Keratinocyte (primary cell): Measurements from ENCODE around the gene PPFIA3. TPM values are rescaled to one million over a fixed set of nuclear protein-coding genes. Genes with fewer than 3 reads are reported as not detected.

Experiments
- DNase-seq: peaks from one replicate; pipeline ENCODE4 v3.0.0-alpha.2; 2011; ENCODE audit warnings: low read depth, missing footprints, low spot score
- FAIRE-seq: peaks from 2 replicates; lab custom pipeline; 2011; peaks lifted over from hg19 to GRCh38; lab: Jason Lieb, UNC
- H2AFZ ChIP-seq: 2 replicates; pipeline ENCODE4 v1.6.0; 2012; ENCODE audit warnings: low read length, control low read depth, inconsistent platforms; ENCODE audit not compliant: control insufficient read depth
- H3K27ac ChIP-seq: 2 replicates; pipeline ENCODE4 v1.5.1; 2011; ENCODE audit warnings: low read length; ENCODE audit not compliant: control insufficient read depth, insufficient read depth
- H3K27me3 ChIP-seq: 3 replicates; pipeline ENCODE4 v1.6.0; 2011; ENCODE audit warnings: low read length; ENCODE audit not compliant: control insufficient read depth, insufficient read depth; ENCODE audit errors: extremely low read depth
- H3K36me3 ChIP-seq, 2 experiments: 2 replicates in 1 of 2; 3 replicates in 1 of 2; pipeline ENCODE4 v1.5.1; 2011; ENCODE audit warnings: low read length in 2 of 2, mild to moderate bottlenecking in 1 of 2; ENCODE audit not compliant: control insufficient read depth in 2 of 2, insufficient read depth in 2 of 2; ENCODE audit errors: extremely low read depth in 1 of 2
- H3K4me1 ChIP-seq: 3 replicates; pipeline ENCODE4 v1.5.1; 2011; ENCODE audit warnings: low read length; ENCODE audit not compliant: control insufficient read depth, insufficient read depth; ENCODE audit errors: extremely low read depth
- H3K4me2 ChIP-seq: 3 replicates; pipeline ENCODE4 v1.6.0; 2011; ENCODE audit warnings: low read depth, low read length; ENCODE audit not compliant: control insufficient read depth, insufficient read depth; ENCODE audit errors: extremely low read depth
- H3K4me3 ChIP-seq, 3 experiments: fragments of 200-600 bp in 1 of 3; sonication (generic) in 1 of 3; 2 replicates in 2 of 3; 3 replicates in 1 of 3; pipeline ENCODE4 v1.5.1; 2011 to 2016; ENCODE audit warnings: low read length in 3 of 3, mild to moderate bottlenecking in 3 of 3, control low read depth in 2 of 3, inconsistent platforms in 1 of 3, low read depth in 1 of 3, mixed read lengths in 1 of 3, mixed run types in 1 of 3, moderate library complexity in 1 of 3; ENCODE audit not compliant: control insufficient read depth in 2 of 3, insufficient read depth in 2 of 3; ENCODE audit errors: extremely low read depth in 1 of 3
- H3K79me2 ChIP-seq: 2 replicates; pipeline ENCODE4 v1.6.0; 2012; ENCODE audit warnings: low read length; ENCODE audit not compliant: control insufficient read depth, insufficient read depth
- H3K9ac ChIP-seq: 3 replicates; pipeline ENCODE4 v1.6.0; 2011; ENCODE audit warnings: low read length; ENCODE audit not compliant: control insufficient read depth, insufficient read depth; ENCODE audit errors: extremely low read depth
- H3K9me1 ChIP-seq: 3 replicates; pipeline ENCODE4 v1.6.0; 2011; ENCODE audit warnings: low read length; ENCODE audit not compliant: control insufficient read depth, insufficient read depth; ENCODE audit errors: extremely low read depth
- H3K9me3 ChIP-seq: 2 replicates; pipeline ENCODE4 v1.5.1; 2012; ENCODE audit warnings: low read depth, low read length; ENCODE audit not compliant: control insufficient read depth
- H4K20me1 ChIP-seq: 3 replicates; pipeline ENCODE4 v1.6.0; 2011; ENCODE audit warnings: low read length; ENCODE audit not compliant: control insufficient read depth, insufficient read depth; ENCODE audit errors: extremely low read depth
- CTCF ChIP-seq, 3 experiments: IDR thresholded peaks in 1 of 3; conservative IDR thresholded peaks in 1 of 3; optimal IDR thresholded peaks in 1 of 3; 2 replicates in 2 of 3; 3 replicates in 1 of 3; pipeline versions ENCODE3 to v1.5.1; 2011; ENCODE audit warnings: low read length in 3 of 3, mild to moderate bottlenecking in 3 of 3, moderate library complexity in 2 of 3, control low read depth in 1 of 3, inconsistent platforms in 1 of 3; ENCODE audit not compliant: insufficient read depth in 2 of 3; ENCODE audit errors: extremely low read depth in 1 of 3
- EZH2 ChIP-seq: IDR thresholded peaks from one replicate; pipeline ENCODE4 v1.6.1; 2012; ENCODE audit warnings: inconsistent platforms, mild to moderate bottlenecking, low read length, moderate library complexity
- dilution Hi-C: fragments of 300-500 bp; cut with MboI; formaldehyde crosslinking; loops from one replicate; pipeline ENCODE4 v1.7.0; 2020; ENCODE audit warnings: low sequenced_read_pairs; ENCODE audit not compliant: extremely low pct_ligation_motif_present
- polyA plus RNA-seq, 5 experiments: library from polyadenylated mRNA; depleted of rRNA in 3 of 5; stranded (reverse) in 3 of 5; stranded (forward) in 1 of 5; unstranded in 1 of 5; fragments of >200 nt; gene quantifications; 1 replicate in 1 of 5; 2 replicates in 3 of 5; 3 replicates in 1 of 5; pipeline versions ENCODE4 v1.2.1 to v1.2.3, GENCODE V29; 2011 to 2012; ENCODE audit warnings: missing spikeins in 2 of 5, low read depth in 1 of 5, low replicate concordance in 1 of 5

The PPFIA3 gene
- polyA plus RNA-seq, 1 donor (not counting 4 experiments of a cell fraction or from before 2014, with no cell fraction given): 3.0 TPM

- Histone ChIP-seq H3K4me1 (peaks cover 2% of the 10 kb centered on the region), H3K9ac (no peak overlapping the region), H3K27ac (no peak overlapping the region), H2AFZ (no peak overlapping the region), H3K4me2 (no peak overlapping the region), H3K27me3 (no peaks in the 10 kb centered on the region), H4K20me1 (peaks cover 25% of the 10 kb centered on the region), H3K36me3 (peaks cover 46 to 48% of the 10 kb centered on the region in 2 experiments), H3K4me3 (no peak overlapping the region), H3K79me2 (peaks cover 31% of the 10 kb centered on the region), H3K9me1 (no peaks in the 10 kb centered on the region), H3K9me3 (no peaks in the 10 kb centered on the region)
- no peak for TF ChIP-seq CTCF (optimal IDR thresholded peaks at IDR 0.05 in 1 of 3, IDR thresholded peaks at IDR 0.05 in 1 of 3, conservative IDR thresholded peaks at IDR 0.05 in 1 of 3; ENCODE audit: extremely low read depth in 1 of 3, insufficient read depth in 2 of 3, low read length in 3 of 3)
- TF ChIP-seq EZH2: no peak
- no peak for FAIRE-seq
- dilution Hi-C loops: no loop called here
- no peak for DNase-seq
Measured at GRCh38 chr19:49103331-49104085, 15.8 kb upstream of the PPFIA3 start.

GRCh38 chr19:49104229-49104864 is 15.0 kb upstream of the PPFIA3 start:
- dilution Hi-C loops: no loop called here
- Histone ChIP-seq H3K79me2 (peaks cover 24% of the 10 kb centered on the region), H3K9ac (no peak overlapping the region), H3K4me3 (no peak overlapping the region), H3K27ac (no peak overlapping the region), H3K36me3 (peaks cover 45 to 46% of the 10 kb centered on the region in 2 experiments), H3K9me3 (no peaks in the 10 kb centered on the region), H3K4me2 (no peak overlapping the region), H3K9me1 (no peaks in the 10 kb centered on the region), H2AFZ (no peak overlapping the region), H4K20me1 (peaks cover 21% of the 10 kb centered on the region), H3K4me1 (peaks cover 2% of the 10 kb centered on the region), H3K27me3 (no peaks in the 10 kb centered on the region)
- no peak for FAIRE-seq
- no peak for TF ChIP-seq CTCF (optimal IDR thresholded peaks at IDR 0.05 in 1 of 3, IDR thresholded peaks at IDR 0.05 in 1 of 3, conservative IDR thresholded peaks at IDR 0.05 in 1 of 3; ENCODE audit: extremely low read depth in 1 of 3, insufficient read depth in 2 of 3, low read length in 3 of 3)
- no peak for TF ChIP-seq EZH2
- no peak for DNase-seq
